BLaER1 (cell line): ENCODE measurements around the gene LTBP2.
"Not testable (repeated sequence)": the region's sequence is repeated elsewhere in the genome, so short reads cannot be mapped to it uniquely, and the experiment has no call there.

Source experiments
- H3K27ac ChIP-seq: shearing (Covaris generic); formaldehyde crosslinking; 2 replicates; pipeline ENCODE4 v1.8.1; 2022
- H3K27me3 ChIP-seq: shearing (Covaris generic); formaldehyde crosslinking; 2 replicates; pipeline ENCODE4 v1.8.1; 2022
- H3K36me3 ChIP-seq: shearing (Covaris generic); formaldehyde crosslinking; 2 replicates; pipeline ENCODE4 v1.8.1; 2022
- H3K4me1 ChIP-seq: shearing (Covaris generic); formaldehyde crosslinking; 2 replicates; pipeline ENCODE4 v1.8.1; 2022
- H3K4me2 ChIP-seq: shearing (Covaris generic); formaldehyde crosslinking; 2 replicates; pipeline ENCODE4 v1.8.1; 2022
- H3K4me3 ChIP-seq: shearing (Covaris generic); formaldehyde crosslinking; 2 replicates; pipeline ENCODE4 v1.8.1; 2022
- H3K9ac ChIP-seq: shearing (Covaris generic); formaldehyde crosslinking; 2 replicates; pipeline ENCODE4 v1.8.1; 2022
- H3K9me3 ChIP-seq: shearing (Covaris generic); formaldehyde crosslinking; 2 replicates; pipeline ENCODE4 v1.8.1; 2022
- H4K20me1 ChIP-seq: shearing (Covaris generic); formaldehyde crosslinking; 2 replicates; pipeline ENCODE4 v1.8.1; 2022
- Cebpa-rat ChIP-seq: shearing (Covaris generic); IDR thresholded peaks from 2 replicates; pipeline ENCODE4 v1.8.1; 2022

LTBP2 gene

GRCh38 chr14:74546416-74546815 lies 65.6 kb downstream of the LTBP2 start:
- no peak for TF ChIP-seq Cebpa-rat

GRCh38 chr14:74545386-74545785 lies 66.7 kb downstream of the LTBP2 start:
- no peaks in the 10 kb centered on the region for H3K9me3 ChIP-seq

More at GRCh38 chr14:74546416-74546815, 65.6 kb downstream of the LTBP2 start:
- Histone ChIP-seq H3K4me1 (no peaks in the 10 kb centered on the region), H3K27me3 (no peaks in the 10 kb centered on the region), H3K36me3 (no peaks in the 10 kb centered on the region), H3K9ac (no peak overlapping the region), H3K4me2 (no peak overlapping the region), H3K27ac (no peak overlapping the region), H4K20me1 (no peaks in the 10 kb centered on the region), H3K9me3 (no peaks in the 10 kb centered on the region), H3K4me3 (no peak overlapping the region)

GRCh38 chr14:74543771-74544438 lies 68.1 kb downstream of the LTBP2 start:
- Histone ChIP-seq H3K4me1 (peaks cover 6% of the 10 kb centered on the region; the same call in 1 of the 2 replicates), H3K9ac (no peak overlapping the region), H3K36me3 (no peaks in the 10 kb centered on the region), H3K27ac (no peak overlapping the region), H3K4me2 (no peak overlapping the region), H4K20me1 (no peaks in the 10 kb centered on the region), H3K4me3 (no peak overlapping the region), H3K9me3 (no peaks in the 10 kb centered on the region), H3K27me3 (no peaks in the 10 kb centered on the region)
- TF ChIP-seq Cebpa-rat: no peak

More at GRCh38 chr14:74545386-74545785, 66.7 kb downstream of the LTBP2 start:
- H3K4me3 ChIP-seq: no peak overlapping the region
- H4K20me1 ChIP-seq: no peaks in the 10 kb centered on the region
- no peak overlapping the region for H3K9ac ChIP-seq
- H3K36me3 ChIP-seq: no peaks in the 10 kb centered on the region
- no peaks in the 10 kb centered on the region for H3K27me3 ChIP-seq
- H3K27ac ChIP-seq: no peak overlapping the region
- no peaks in the 10 kb centered on the region for H3K4me1 ChIP-seq
- TF ChIP-seq Cebpa-rat: no peak
- no peak overlapping the region for H3K4me2 ChIP-seq

- H3K36me3 ChIP-seq: no peaks in the 10 kb centered on the region
- no peaks in the 10 kb centered on the region for H4K20me1 ChIP-seq
- H3K27ac ChIP-seq: no peak overlapping the region
- no peaks in the 10 kb centered on the region for H3K27me3 ChIP-seq
- H3K9me3 ChIP-seq: no peaks in the 10 kb centered on the region
- H3K4me1 ChIP-seq: peaks cover 12% of the 10 kb centered on the region; the same call in 1 of the 2 replicates
- H3K4me2 ChIP-seq: no peak overlapping the region
- TF ChIP-seq Cebpa-rat: no peak
- no peak overlapping the region for H3K4me3 ChIP-seq
- no peak overlapping the region for H3K9ac ChIP-seq
Observed at GRCh38 chr14:74542056-74542685, 69.9 kb downstream of the LTBP2 start.

- Histone ChIP-seq H3K9ac (no peak overlapping the region), H3K27me3 (no peaks in the 10 kb centered on the region), H4K20me1 (no peaks in the 10 kb centered on the region), H3K36me3 (no peaks in the 10 kb centered on the region), H3K9me3 (no peaks in the 10 kb centered on the region), H3K4me3 (no peak overlapping the region), H3K4me1 (peaks cover 12% of the 10 kb centered on the region; the same call in 1 of the 2 replicates), H3K27ac (no peak overlapping the region), H3K4me2 (no peak overlapping the region)
- TF ChIP-seq Cebpa-rat: no peak
Observed at GRCh38 chr14:74541225-74541624, 70.8 kb downstream of the LTBP2 start.

- no peak for TF ChIP-seq Cebpa-rat
Observed at GRCh38 chr14:74539503-74539902, 72.5 kb downstream of the LTBP2 start.

GRCh38 chr14:74538411-74539391 lies 73.3 kb downstream of the LTBP2 start:
- Histone ChIP-seq H3K27ac (peak overlapping the region; percentile 6; the same call in 1 of the 2 replicates), H3K36me3 (no peaks in the 10 kb centered on the region), H3K4me1 (peaks cover 14% of the 10 kb centered on the region), H3K9ac (no peak overlapping the region), H3K4me3 (no peak overlapping the region), H4K20me1 (no peaks in the 10 kb centered on the region), H3K27me3 (no peaks in the 10 kb centered on the region), H3K9me3 (no peaks in the 10 kb centered on the region), H3K4me2 (no peak overlapping the region)
- no peak for TF ChIP-seq Cebpa-rat

More at GRCh38 chr14:74539503-74539902, 72.5 kb downstream of the LTBP2 start:
- H3K9me3 ChIP-seq: no peaks in the 10 kb centered on the region
- no peaks in the 10 kb centered on the region for H3K36me3 ChIP-seq
- H3K9ac ChIP-seq: no peak overlapping the region
- no peak overlapping the region for H3K27ac ChIP-seq
- no peak overlapping the region for H3K4me3 ChIP-seq
- no peaks in the 10 kb centered on the region for H4K20me1 ChIP-seq
- no peaks in the 10 kb centered on the region for H3K27me3 ChIP-seq
- no peak overlapping the region for H3K4me2 ChIP-seq
- peaks cover 12% of the 10 kb centered on the region; the same call in 1 of the 2 replicates for H3K4me1 ChIP-seq

- H4K20me1 ChIP-seq, H3K27me3 ChIP-seq, H3K36me3 ChIP-seq, H3K4me2 ChIP-seq, H3K4me3 ChIP-seq, H3K9ac ChIP-seq, H3K9me3 ChIP-seq, H3K27ac ChIP-seq: not testable (repeated sequence)
- H3K4me1 ChIP-seq: peaks cover 19% of the 10 kb centered on the region
Observed at GRCh38 chr14:74536336-74536735, 75.7 kb downstream of the LTBP2 start.

GRCh38 chr14:74535756-74536325 lies 76.2 kb downstream of the LTBP2 start:
- H4K20me1 ChIP-seq: no peaks in the 10 kb centered on the region
- H3K27me3 ChIP-seq: no peaks in the 10 kb centered on the region
- no peak overlapping the region for H3K4me3 ChIP-seq
- H3K9me3 ChIP-seq: no peaks in the 10 kb centered on the region
- no peaks in the 10 kb centered on the region for H3K36me3 ChIP-seq
- no peak for TF ChIP-seq Cebpa-rat
- no peak overlapping the region for H3K27ac ChIP-seq
- no peak overlapping the region for H3K4me2 ChIP-seq
- H3K9ac ChIP-seq: no peak overlapping the region
- H3K4me1 ChIP-seq: peaks cover 19% of the 10 kb centered on the region
